ENCODE data around the gene GATAD2B.

DNA sequence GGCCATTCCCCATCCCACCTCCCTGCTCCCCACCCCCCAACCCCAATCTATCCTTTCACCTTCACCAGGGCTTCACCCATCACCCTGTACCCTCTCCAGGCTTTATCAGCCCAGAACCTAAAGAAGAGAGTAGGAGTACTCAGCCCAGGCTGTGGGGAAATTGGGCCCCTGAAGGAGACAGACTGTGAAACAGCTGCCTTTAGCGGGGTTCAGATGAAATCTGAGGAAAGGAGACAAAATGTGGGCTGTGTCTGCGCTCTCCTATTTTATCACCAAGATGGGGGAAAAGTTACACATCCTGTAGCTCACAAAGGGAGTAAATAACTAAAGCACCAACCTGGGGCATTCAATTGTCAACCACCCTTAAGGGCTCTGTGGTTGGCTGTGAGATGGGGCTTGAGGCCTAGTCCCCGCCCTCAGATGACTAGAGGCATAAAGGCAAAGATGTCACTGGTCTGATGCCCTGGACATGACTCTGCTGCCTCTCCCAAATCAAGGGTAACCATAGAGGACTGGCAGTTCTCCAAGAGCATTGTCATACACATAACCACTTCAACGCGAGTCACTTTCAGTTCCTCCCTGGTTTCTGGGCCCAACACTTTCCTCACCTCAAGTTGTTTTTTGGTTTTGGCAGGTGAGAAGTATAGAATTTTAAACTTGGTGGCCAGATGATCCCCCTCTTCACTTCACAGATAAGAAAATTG lies 117.6 kb downstream of the GATAD2B start:
- TF ChIP-seq, protein P1, sequence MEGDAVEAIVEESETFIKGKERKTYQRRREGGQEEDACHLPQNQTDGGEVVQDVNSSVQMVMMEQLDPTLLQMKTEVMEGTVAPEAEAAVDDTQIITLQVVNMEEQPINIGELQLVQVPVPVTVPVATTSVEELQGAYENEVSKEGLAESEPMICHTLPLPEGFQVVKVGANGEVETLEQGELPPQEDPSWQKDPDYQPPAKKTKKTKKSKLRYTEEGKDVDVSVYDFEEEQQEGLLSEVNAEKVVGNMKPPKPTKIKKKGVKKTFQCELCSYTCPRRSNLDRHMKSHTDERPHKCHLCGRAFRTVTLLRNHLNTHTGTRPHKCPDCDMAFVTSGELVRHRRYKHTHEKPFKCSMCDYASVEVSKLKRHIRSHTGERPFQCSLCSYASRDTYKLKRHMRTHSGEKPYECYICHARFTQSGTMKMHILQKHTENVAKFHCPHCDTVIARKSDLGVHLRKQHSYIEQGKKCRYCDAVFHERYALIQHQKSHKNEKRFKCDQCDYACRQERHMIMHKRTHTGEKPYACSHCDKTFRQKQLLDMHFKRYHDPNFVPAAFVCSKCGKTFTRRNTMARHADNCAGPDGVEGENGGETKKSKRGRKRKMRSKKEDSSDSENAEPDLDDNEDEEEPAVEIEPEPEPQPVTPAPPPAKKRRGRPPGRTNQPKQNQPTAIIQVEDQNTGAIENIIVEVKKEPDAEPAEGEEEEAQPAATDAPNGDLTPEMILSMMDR (IDR thresholded peaks at IDR 0.05 in 8 of 11, conservative IDR thresholded peaks at IDR 0.05 in 3 of 11): no peak
- no peak for TF ChIP-seq POLR2A (IDR thresholded peaks at IDR 0.05)
